ENCODE measurements around the gene NEUROG1.

The NEUROG1 gene

GRCh38 chr5:135565266-135565665 lies 29.5 kb upstream of the NEUROG1 start:
- H3K4me3 ChIP-seq (replicated peaks; ENCODE audit: low read depth, low read length), result no peak overlapping the region
- no peak for TF ChIP-seq CTCF (IDR thresholded peaks at IDR 0.05; ENCODE audit: low read depth, low read length, missing control alignments)
- DNase-seq (ENCODE audit: extremely low read depth, low read depth), result no peak

GRCh38 chr5:135564331-135564730 lies 28.6 kb upstream of the NEUROG1 start:
- no peak overlapping the region for H3K4me3 ChIP-seq (replicated peaks; ENCODE audit: low read depth, low read length)
- no peak for TF ChIP-seq CTCF (IDR thresholded peaks at IDR 0.05; ENCODE audit: low read depth, low read length, missing control alignments)
- no peak for DNase-seq (ENCODE audit: extremely low read depth, low read depth)

- no peak for DNase-seq (ENCODE audit: extremely low read depth, low read depth)
- H3K4me3 ChIP-seq (replicated peaks; ENCODE audit: low read depth, low read length), result no peak overlapping the region
- TF ChIP-seq CTCF (IDR thresholded peaks at IDR 0.05; ENCODE audit: low read depth, low read length, missing control alignments), result no peak
These were observed 25.5 kb upstream of the NEUROG1 start for GRCh38 chr5:135561266-135561665.

- peak; percentile 92 for TF ChIP-seq CTCF (IDR thresholded peaks at IDR 0.05; ENCODE audit: low read depth, low read length, missing control alignments)
- peak; percentile 58 for DNase-seq (ENCODE audit: extremely low read depth, low read depth)
These were observed 25.1 kb upstream of the NEUROG1 start for GRCh38 chr5:135560858-135561257.

GRCh38 chr5:135559354-135559753 lies 23.6 kb upstream of the NEUROG1 start:
- DNase-seq (ENCODE audit: extremely low read depth, low read depth), result no peak
- no peak overlapping the region for H3K4me3 ChIP-seq (replicated peaks; ENCODE audit: low read depth, low read length)
- no peak for TF ChIP-seq CTCF (IDR thresholded peaks at IDR 0.05; ENCODE audit: low read depth, low read length, missing control alignments)

More at GRCh38 chr5:135560858-135561257, 25.1 kb upstream of the NEUROG1 start:
- no peak overlapping the region for H3K4me3 ChIP-seq (replicated peaks; ENCODE audit: low read depth, low read length)

GRCh38 chr5:135557076-135557838 lies 21.5 kb upstream of the NEUROG1 start:
- DNase-seq (ENCODE audit: extremely low read depth, low read depth), result no peak
- TF ChIP-seq CTCF (IDR thresholded peaks at IDR 0.05; ENCODE audit: low read depth, low read length, missing control alignments), result no peak
- H3K4me3 ChIP-seq (replicated peaks; ENCODE audit: low read depth, low read length), result no peak overlapping the region

GRCh38 chr5:135556620-135557019 lies 20.9 kb upstream of the NEUROG1 start:
- no peak for DNase-seq (ENCODE audit: extremely low read depth, low read depth)
- H3K4me3 ChIP-seq (replicated peaks; ENCODE audit: low read depth, low read length), result no peak overlapping the region
- no peak for TF ChIP-seq CTCF (IDR thresholded peaks at IDR 0.05; ENCODE audit: low read depth, low read length, missing control alignments)
